CD8-positive, alpha-beta memory T cell (primary cell): Measurements from ENCODE around the gene NUP205. TPM values are rescaled to one million over a fixed set of nuclear protein-coding genes. Genes with fewer than 3 reads are reported as not detected.

Source experiments
- CTCF ChIA-PET: fragments of 350-600 bp; sonication (Branson Sonifier 250); formaldehyde crosslinking; loops from one replicate; lab custom pipeline; 2021; ENCODE audit warnings: antibody characterized with exemption; lab: Charles Lee
- POLR2A ChIA-PET: fragments of 350-600 bp; sonication (Branson Sonifier 250); formaldehyde crosslinking; loops from one replicate; lab custom pipeline; 2021; ENCODE audit warnings: antibody characterized with exemption; lab: Charles Lee
- DNase-seq, 5 donors: peaks; one replicate each; pipeline versions ENCODE4 v3.0.0 to v3.0.0-alpha.2; 2020 to 2022; ENCODE audit warnings: mixed read lengths in 1 of 5
- H3K27ac ChIP-seq: one replicate; pipeline ENCODE4 v1.7.0; 2013; ENCODE audit warnings: low read depth, mild to moderate bottlenecking, low read length, moderate library complexity
- H3K27me3 ChIP-seq: 2 replicates; pipeline ENCODE4 v1.7.0; 2013; ENCODE audit warnings: low read length, mild to moderate bottlenecking; ENCODE audit not compliant: insufficient read depth, poor library complexity, severe bottlenecking
- H3K36me3 ChIP-seq: 2 replicates; pipeline ENCODE4 v1.7.0; 2013; ENCODE audit warnings: mild to moderate bottlenecking, low read length, moderate library complexity; ENCODE audit not compliant: insufficient read depth
- H3K4me1 ChIP-seq: 2 replicates; pipeline ENCODE4 v1.7.0; 2013; ENCODE audit warnings: mild to moderate bottlenecking, low read length, moderate library complexity; ENCODE audit not compliant: insufficient read depth
- H3K4me3 ChIP-seq: 2 replicates; pipeline ENCODE4 v1.7.0; 2013; ENCODE audit warnings: mild to moderate bottlenecking, low read length
- H3K9me3 ChIP-seq: 2 replicates; pipeline ENCODE4 v1.7.0; 2013; ENCODE audit warnings: mild to moderate bottlenecking, low read length
- H3K27ac Mint-ChIP-seq, 8 donors: one replicate each; pipeline ENCODE4 v1.8.0; 2020 to 2021; ENCODE audit warnings: mixed read lengths in 8 of 8, mild to moderate bottlenecking in 6 of 8, inconsistent platforms in 3 of 8, moderate library complexity in 3 of 8
- H3K27me3 Mint-ChIP-seq, 2 donors: one replicate each; pipeline ENCODE4 v1.8.0; 2020 to 2021; ENCODE audit warnings: mixed read lengths in 2 of 2, mild to moderate bottlenecking in 1 of 2, moderate library complexity in 1 of 2
- H3K36me3 Mint-ChIP-seq, 3 donors: one replicate each; pipeline ENCODE4 v1.8.0; 2020 to 2021; ENCODE audit warnings: mixed read lengths in 3 of 3, inconsistent platforms in 1 of 3, mild to moderate bottlenecking in 1 of 3
- H3K4me1 Mint-ChIP-seq, 3 donors: one replicate each; pipeline ENCODE4 v1.8.0; 2020 to 2021; ENCODE audit warnings: mixed read lengths in 3 of 3, inconsistent platforms in 1 of 3, mild to moderate bottlenecking in 1 of 3
- H3K4me3 Mint-ChIP-seq, 7 donors: one replicate each; pipeline ENCODE4 v1.8.0; 2020 to 2021; ENCODE audit warnings: mixed read lengths in 7 of 7, mild to moderate bottlenecking in 6 of 7, moderate library complexity in 4 of 7, inconsistent platforms in 2 of 7
- H3K9me3 Mint-ChIP-seq, 5 donors: one replicate each; pipeline ENCODE4 v1.8.0; 2020 to 2022; ENCODE audit warnings: mixed read lengths in 5 of 5, mild to moderate bottlenecking in 3 of 5, moderate library complexity in 2 of 5, inconsistent platforms in 1 of 5
- polyA plus RNA-seq: library from polyadenylated mRNA; unstranded; fragments of 300-500 nt; fragmentation: Illumina TruSeq; gene quantifications from one replicate; pipeline ENCODE4 v1.2.3, GENCODE V29; 2021
- total RNA-seq, 2 experiments: library from RNA; stranded (reverse); gene quantifications; one replicate each; pipeline ENCODE4 v1.2.3, GENCODE V29; 2021

Gene NUP205
- total and polyA plus RNA-seq, 3 experiments from 2014 or later, result 23.9 to 134 (median 123) TPM

- POLR2A ChIA-PET, result no interaction called here
These were observed 43.5 kb downstream of the NUP205 start for GRCh38 chr7:135601182-135601581.

GRCh38 chr7:135602304-135602703 lies 44.6 kb downstream of the NUP205 start:
- H3K36me3 Mint-ChIP-seq, result peaks cover 5 to 89% (median 22%) of the 10 kb centered on the region in 3 donors
- H3K27ac ChIP-seq, result no peak overlapping the region
- no peak overlapping the region for H3K4me3 Mint-ChIP-seq
- peaks cover 43% of the 10 kb centered on the region for H3K36me3 ChIP-seq
- DNase-seq, result no peak
- no peak overlapping the region for H3K4me3 ChIP-seq
- ChIA-PET CTCF (interaction anchor here (2.1 kb wide), 1 partner anchor 42 kb away, joined by 9 read pairs; no protein-coding TSS in a partner anchor), POLR2A (interaction anchor here (0.6 kb wide), 1 partner anchor 13 kb away, joined by 3 read pairs; no protein-coding TSS in a partner anchor)
- H3K27me3 ChIP-seq, result no peaks in the 10 kb centered on the region
- no peaks in the 10 kb centered on the region for H3K4me1 Mint-ChIP-seq
- H3K9me3 Mint-ChIP-seq, result no peaks in the 10 kb centered on the region
- H3K27me3 Mint-ChIP-seq, result no peaks in the 10 kb centered on the region
- no peaks in the 10 kb centered on the region for H3K4me1 ChIP-seq
- no peaks in the 10 kb centered on the region for H3K9me3 ChIP-seq
- H3K27ac Mint-ChIP-seq, result peak overlapping the region in 1 of 8 donors; percentile 52

More at GRCh38 chr7:135601182-135601581, 43.5 kb downstream of the NUP205 start:
- H3K27me3 Mint-ChIP-seq, result no peaks in the 10 kb centered on the region
- H3K4me3 Mint-ChIP-seq, result no peak overlapping the region
- no peaks in the 10 kb centered on the region for H3K9me3 ChIP-seq
- no peak overlapping the region for H3K27ac Mint-ChIP-seq
- no peak overlapping the region for H3K4me3 ChIP-seq
- no peaks in the 10 kb centered on the region for H3K9me3 Mint-ChIP-seq
- peaks cover 0 to 87% (median 16%) of the 10 kb centered on the region in 3 donors for H3K36me3 Mint-ChIP-seq
- no peak for DNase-seq
- no peaks in the 10 kb centered on the region for H3K4me1 Mint-ChIP-seq
- CTCF ChIA-PET, result no interaction called here
- H3K36me3 ChIP-seq, result peaks cover 35% of the 10 kb centered on the region
- H3K27me3 ChIP-seq, result no peaks in the 10 kb centered on the region
- no peak overlapping the region for H3K27ac ChIP-seq
- H3K4me1 ChIP-seq, result no peaks in the 10 kb centered on the region

DNA sequence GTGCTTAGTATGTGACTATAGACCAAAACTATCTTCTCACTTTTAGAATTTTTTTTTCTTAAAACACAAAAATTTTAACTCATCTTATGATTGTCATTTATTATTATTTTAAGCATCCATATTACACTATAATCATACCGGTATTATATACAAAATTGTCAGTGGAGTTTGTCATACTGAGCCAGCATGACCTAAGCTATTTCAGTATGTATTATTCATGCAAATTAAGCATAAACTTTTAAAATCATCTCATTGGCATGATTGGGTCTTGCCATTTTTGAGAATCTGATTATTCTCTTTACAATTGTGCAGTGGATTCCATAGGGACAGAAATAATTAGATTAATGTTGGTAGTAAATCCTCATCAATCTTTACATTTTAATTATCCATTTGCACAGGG lies 58.4 kb downstream of the NUP205 start:
- no peaks in the 10 kb centered on the region for H3K27me3 Mint-ChIP-seq
- CTCF ChIA-PET, result interaction anchor here (0.6 kb wide), 1 partner anchor 14 kb away, joined by 3 read pairs; no protein-coding TSS in a partner anchor
- Histone ChIP-seq H3K4me3 (no peak overlapping the region), H3K36me3 (peaks cover 26% of the 10 kb centered on the region), H3K27me3 (no peaks in the 10 kb centered on the region), H3K4me1 (no peaks in the 10 kb centered on the region), H3K27ac (no peak overlapping the region), H3K9me3 (no peaks in the 10 kb centered on the region)
- no peaks in the 10 kb centered on the region for H3K4me1 Mint-ChIP-seq
- H3K27ac Mint-ChIP-seq, result peak overlapping the region in 1 of 8 donors; percentile 40
- H3K9me3 Mint-ChIP-seq, result no peaks in the 10 kb centered on the region
- no peak for DNase-seq
- H3K36me3 Mint-ChIP-seq, result peaks cover 3 to 73% (median 11%) of the 10 kb centered on the region in 3 donors
- no peak overlapping the region for H3K4me3 Mint-ChIP-seq
- POLR2A ChIA-PET, result no interaction called here

DNA sequence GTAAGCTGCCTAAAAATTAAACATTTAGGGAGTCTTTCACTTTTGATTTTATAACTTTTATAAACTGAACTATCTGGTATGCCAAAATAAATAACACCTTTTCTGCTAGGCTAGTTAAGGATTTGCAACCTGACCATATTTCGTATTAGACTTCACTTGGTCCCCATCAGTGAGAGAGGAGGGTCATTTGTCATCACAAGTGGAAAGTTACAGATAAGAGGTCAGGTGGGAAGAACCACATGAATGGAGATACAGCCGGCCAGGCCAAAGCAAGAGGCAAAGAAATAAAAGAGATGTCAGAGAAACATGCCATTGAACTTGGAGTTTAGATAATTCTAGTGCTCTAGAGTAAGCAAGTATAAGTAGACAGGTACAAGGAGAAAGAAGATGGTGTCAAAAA lies 60.1 kb downstream of the NUP205 start:
- peaks cover 3 to 67% (median 11%) of the 10 kb centered on the region in 3 donors for H3K36me3 Mint-ChIP-seq
- Histone ChIP-seq H3K4me1 (no peaks in the 10 kb centered on the region), H3K4me3 (no peak overlapping the region), H3K27ac (no peak overlapping the region), H3K27me3 (no peaks in the 10 kb centered on the region), H3K9me3 (no peaks in the 10 kb centered on the region), H3K36me3 (peaks cover 33% of the 10 kb centered on the region)
- ChIA-PET CTCF (no interaction called here), POLR2A (no interaction called here)
- H3K9me3 Mint-ChIP-seq, result no peaks in the 10 kb centered on the region
- H3K4me1 Mint-ChIP-seq, result no peaks in the 10 kb centered on the region
- H3K27me3 Mint-ChIP-seq, result no peaks in the 10 kb centered on the region
- H3K27ac Mint-ChIP-seq, result peak overlapping the region in 6 of 8 donors; percentile 4 to 87 (median 34)
- H3K4me3 Mint-ChIP-seq, result no peak overlapping the region
- DNase-seq, result no peak

DNA sequence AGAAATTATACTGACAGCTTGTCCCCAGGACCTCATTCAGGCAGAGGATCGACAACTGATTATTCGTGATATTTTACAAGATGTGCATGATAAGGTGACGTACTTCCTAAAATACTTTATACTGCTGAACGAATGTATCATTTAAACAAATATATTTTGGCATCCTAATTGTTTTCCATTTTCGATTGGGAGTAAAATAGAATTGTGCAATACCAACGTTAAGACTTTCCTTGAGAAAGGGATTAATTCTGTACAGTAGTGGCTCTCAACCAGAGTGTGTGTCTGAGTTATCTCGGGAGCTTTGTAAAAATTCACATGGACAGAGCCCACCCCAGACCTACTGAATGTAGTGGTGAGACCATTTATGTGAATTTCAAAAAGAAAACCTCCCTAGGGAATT lies 60.8 kb downstream of the NUP205 start:
- H3K4me3 Mint-ChIP-seq, result no peak overlapping the region
- Histone ChIP-seq H3K4me3 (no peak overlapping the region), H3K27me3 (no peaks in the 10 kb centered on the region), H3K27ac (no peak overlapping the region), H3K4me1 (no peaks in the 10 kb centered on the region), H3K36me3 (peaks cover 35% of the 10 kb centered on the region), H3K9me3 (no peaks in the 10 kb centered on the region)
- ChIA-PET POLR2A (no interaction called here), CTCF (interaction anchor here (0.8 to 4.3 kb wide), 2 partner anchors 10 to 27 kb away, joined by 3 to 24 read pairs; no protein-coding TSS in a partner anchor)
- peaks cover 3 to 71% (median 11%) of the 10 kb centered on the region in 3 donors for H3K36me3 Mint-ChIP-seq
- H3K27me3 Mint-ChIP-seq, result no peaks in the 10 kb centered on the region
- H3K27ac Mint-ChIP-seq, result no peak overlapping the region
- no peaks in the 10 kb centered on the region for H3K4me1 Mint-ChIP-seq
- H3K9me3 Mint-ChIP-seq, result no peaks in the 10 kb centered on the region
- no peak for DNase-seq

- Histone ChIP-seq H3K27me3 (no peaks in the 10 kb centered on the region), H3K4me1 (no peaks in the 10 kb centered on the region), H3K27ac (no peak overlapping the region), H3K36me3 (peaks cover 43% of the 10 kb centered on the region), H3K4me3 (no peak overlapping the region), H3K9me3 (no peaks in the 10 kb centered on the region)
- CTCF ChIA-PET, result interaction anchor here (1.1 to 4.3 kb wide), 2 partner anchors 18 to 25 kb away, joined by 4 to 24 read pairs; no protein-coding TSS in a partner anchor
- DNase-seq, result no peak
- H3K36me3 Mint-ChIP-seq, result peaks cover 3 to 74% (median 19%) of the 10 kb centered on the region in 3 donors
- H3K4me3 Mint-ChIP-seq, result no peak overlapping the region
- H3K27ac Mint-ChIP-seq, result no peak overlapping the region
- POLR2A ChIA-PET, result no interaction called here
- H3K27me3 Mint-ChIP-seq, result no peaks in the 10 kb centered on the region
- no peaks in the 10 kb centered on the region for H3K9me3 Mint-ChIP-seq
- H3K4me1 Mint-ChIP-seq, result no peaks in the 10 kb centered on the region
These were observed 62.7 kb downstream of the NUP205 start for GRCh38 chr7:135620447-135620846.

DNA sequence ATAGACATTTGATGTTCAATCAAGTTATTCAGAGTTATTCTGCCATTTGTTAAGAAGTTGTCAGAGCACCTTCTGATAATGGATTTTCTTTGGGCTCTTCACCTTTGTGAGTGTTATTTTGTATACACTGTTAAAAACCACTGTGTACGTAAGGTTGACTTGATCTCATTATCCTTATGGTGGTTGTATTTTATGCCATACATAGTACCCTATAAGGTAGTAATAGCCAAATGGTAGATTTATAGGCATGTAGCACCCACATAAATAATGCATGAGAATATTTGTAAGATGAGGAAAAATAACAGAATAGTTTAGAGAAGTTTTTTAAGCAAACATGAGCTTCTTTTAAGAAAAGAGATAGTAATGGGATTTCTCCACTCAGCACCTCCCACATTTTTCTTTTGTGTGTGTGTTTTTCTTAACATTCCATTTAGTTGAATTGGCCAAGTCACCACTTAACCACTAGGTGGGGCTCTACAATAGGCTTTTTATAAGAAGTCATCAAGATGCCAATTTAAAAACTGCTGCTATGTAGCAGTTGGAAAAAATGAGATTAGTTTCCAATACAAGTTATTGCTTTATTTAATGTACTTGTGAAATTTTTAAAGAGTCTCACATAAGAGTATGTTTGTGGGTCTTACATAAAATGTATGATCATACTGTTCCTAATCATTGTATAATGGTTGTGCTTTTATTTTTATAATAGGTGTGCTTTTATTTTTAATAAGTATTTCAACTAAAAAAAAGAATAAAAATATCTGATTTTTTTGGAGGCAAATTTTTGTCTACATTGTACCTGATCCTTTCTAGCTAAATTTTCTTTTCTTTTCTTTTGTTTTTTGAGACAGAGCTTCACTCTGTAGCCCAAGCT lies 63.5 kb downstream of the NUP205 start:
- no peaks in the 10 kb centered on the region for H3K4me1 ChIP-seq
- ChIA-PET POLR2A (no interaction called here), CTCF (interaction anchor here (0.9 to 4.3 kb wide), 3 partner anchors 17 to 345 kb away, joined by 3 to 24 read pairs (median 4); no protein-coding TSS in a partner anchor)
- H3K27ac ChIP-seq, result no peak overlapping the region
- Mint-ChIP-seq H3K4me3 (no peak overlapping the region), H3K27me3 (no peaks in the 10 kb centered on the region), H3K4me1 (no peaks in the 10 kb centered on the region), H3K9me3 (no peaks in the 10 kb centered on the region), H3K36me3 (peaks cover 3 to 74% (median 22%) of the 10 kb centered on the region in 3 donors), H3K27ac (peak overlapping the region in 1 of 8 donors; percentile 17)
- no peaks in the 10 kb centered on the region for H3K9me3 ChIP-seq
- no peak overlapping the region for H3K4me3 ChIP-seq
- H3K27me3 ChIP-seq, result no peaks in the 10 kb centered on the region
- DNase-seq, result peak in 2 of 5 donors; percentile 14 to 31
- H3K36me3 ChIP-seq, result peaks cover 51% of the 10 kb centered on the region
